ENCODE measurements around the gene SMC4.

Gene SMC4

GRCh38 chr3:160395297-160395696, 4.2 kb upstream of the SMC4 start:
- DNase-seq: no peak

- no peak for DNase-seq
Measured at GRCh38 chr3:160398820-160399124, 678 bp upstream of the SMC4 start.

GRCh38 chr3:160400030-160400701, 716 bp downstream of the SMC4 start:
- DNase-seq: no peak

- DNase-seq: no peak
Measured at GRCh38 chr3:160400702-160401150, 1.3 kb downstream of the SMC4 start.

- DNase-seq: no peak
Measured at GRCh38 chr3:160401291-160402095, 2.0 kb downstream of the SMC4 start.

- no peak for DNase-seq
Measured at GRCh38 chr3:160402221-160403027, 3.0 kb downstream of the SMC4 start.

- no peak for DNase-seq
Measured at GRCh38 chr3:160403028-160403545, 3.6 kb downstream of the SMC4 start.

- DNase-seq: no peak
Measured at GRCh38 chr3:160403796-160404470, 4.5 kb downstream of the SMC4 start.

GRCh38 chr3:160409812-160410610, 10.6 kb downstream of the SMC4 start:
- no peak for DNase-seq

GRCh38 chr3:160412477-160412876, 13.0 kb downstream of the SMC4 start:
- DNase-seq: no peak

GRCh38 chr3:160413613-160414248, 14.3 kb downstream of the SMC4 start:
- peak; percentile 14 for DNase-seq

GRCh38 chr3:160417311-160417710, 17.9 kb downstream of the SMC4 start:
- DNase-seq: no peak

GRCh38 chr3:160427832-160428424, 28.5 kb downstream of the SMC4 start:
- DNase-seq: no peak

GRCh38 chr3:160434071-160434470, 34.6 kb downstream of the SMC4 start:
- no peak for DNase-seq

- no peak for DNase-seq
Measured at GRCh38 chr3:160435095-160435494, 35.6 kb downstream of the SMC4 start.

- no peak for DNase-seq
Measured at GRCh38 chr3:160435747-160436146, 36.3 kb downstream of the SMC4 start.

- DNase-seq: no peak
Measured at GRCh38 chr3:160437083-160437455, 37.6 kb downstream of the SMC4 start.

- DNase-seq: no peak
Measured at GRCh38 chr3:160440687-160441086, 41.2 kb downstream of the SMC4 start.

GRCh38 chr3:160444411-160444810, 45.0 kb downstream of the SMC4 start:
- DNase-seq: no peak

- no peak for DNase-seq
Measured at GRCh38 chr3:160445854-160446253, 46.4 kb downstream of the SMC4 start.

- no peak for DNase-seq
Measured at GRCh38 chr3:160446522-160447056, 47.1 kb downstream of the SMC4 start.

Data from DMS153 (cell line).